ENCODE results near the gene MSMB.

GRCh38 chr10:46018453-46019176, 27.5 kb downstream of the MSMB start:
- TF ChIP-seq RNF2 (IDR thresholded peaks at IDR 0.05; ENCODE audit: borderline replicate concordance, low read depth, low read length, missing control alignments, poor library complexity, severe bottlenecking) = no peak
- no peak for TF ChIP-seq CTCF (IDR thresholded peaks at IDR 0.05; ENCODE audit: control extremely low read depth in 1 of 3, insufficient read depth in 1 of 3, low read depth in 1 of 3, low read length in 3 of 3)
- no peak for TF ChIP-seq RAD21 (IDR thresholded peaks at IDR 0.05 in 1 of 2, conservative IDR thresholded peaks at IDR 0.05 in 1 of 2; ENCODE audit: low read depth in 2 of 2, low read length in 2 of 2)
- TF ChIP-seq JUN (IDR thresholded peaks at IDR 0.05; ENCODE audit: low read depth, low read length) = no peak
- TF ChIP-seq CHD1 (IDR thresholded peaks at IDR 0.05; ENCODE audit: low read depth, low read length) = no peak
- TF ChIP-seq ZNF274 (IDR thresholded peaks at IDR 0.05; ENCODE audit: borderline replicate concordance, extremely low read depth, low read length) = no peak
- no peak for TF ChIP-seq POLR2A (IDR thresholded peaks at IDR 0.05; ENCODE audit: control extremely low read depth in 1 of 2, low read depth in 2 of 2, low read length in 2 of 2)
- no peak for TF ChIP-seq POLR2AphosphoS5 (IDR thresholded peaks at IDR 0.05; ENCODE audit: low read depth, low read length)
- no peak for TF ChIP-seq CBX8 (IDR thresholded peaks at IDR 0.05; ENCODE audit: borderline replicate concordance, low read depth, low read length)
- no peak for TF ChIP-seq JUND (IDR thresholded peaks at IDR 0.05; ENCODE audit: low read length)
- no peak for TF ChIP-seq HDAC2 (IDR thresholded peaks at IDR 0.05; ENCODE audit: borderline replicate concordance in 1 of 2, low read depth in 2 of 2, low read length in 2 of 2)
- TF ChIP-seq SIN3A (conservative IDR thresholded peaks at IDR 0.05 in 1 of 2, IDR thresholded peaks at IDR 0.05 in 1 of 2; ENCODE audit: low read depth in 1 of 2, low read length in 2 of 2) = no peak

Data from H1 (cell line).